ENCODE data around the gene FOSL2.

DNA sequence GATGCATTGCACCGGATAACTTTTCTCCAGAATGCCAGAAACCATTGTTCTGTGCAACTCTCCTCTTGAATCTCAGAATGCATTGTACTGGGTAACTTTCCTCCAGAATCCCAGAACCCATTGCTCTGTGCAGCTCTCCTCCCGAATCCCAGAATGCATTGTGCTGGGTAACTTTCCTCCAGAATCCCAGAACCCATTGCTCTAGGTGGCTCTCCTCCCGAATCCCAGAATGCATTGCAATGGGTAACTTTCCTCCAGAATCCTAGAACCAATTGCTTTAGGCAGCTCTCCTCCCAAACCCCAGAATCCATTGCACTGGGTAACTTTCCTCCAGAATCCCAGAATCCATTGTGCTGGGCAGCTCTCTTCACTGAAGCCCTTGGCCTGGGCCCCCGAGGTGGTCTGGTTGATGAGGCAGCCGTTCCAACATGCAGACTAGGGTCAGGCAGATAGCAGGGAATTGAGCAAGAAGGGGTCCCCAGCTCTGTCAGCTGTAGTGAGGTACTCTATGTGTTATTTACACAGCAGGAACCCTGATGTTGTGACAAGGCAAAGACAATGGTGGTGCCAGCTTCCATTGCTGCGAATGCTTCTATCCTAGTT lies 9.4 kb downstream of the FOSL2 start:
- TF ChIP-seq ZNF384 (IDR thresholded peaks at IDR 0.05) = no peak
- TF ChIP-seq FOXM1 (IDR thresholded peaks at IDR 0.05; ENCODE audit: borderline replicate concordance) = no peak
- TF ChIP-seq SP1 (IDR thresholded peaks at IDR 0.05) = no peak
- no peak for TF ChIP-seq TARDBP (IDR thresholded peaks at IDR 0.05)
- TF ChIP-seq FOXA1 (IDR thresholded peaks at IDR 0.05) = no peak
- no peak for TF ChIP-seq BHLHE40 (IDR thresholded peaks at IDR 0.05; ENCODE audit: borderline replicate concordance)
- TF ChIP-seq ELF4 (IDR thresholded peaks at IDR 0.05) = no peak
- no peak for TF ChIP-seq L3MBTL2 (conservative IDR thresholded peaks at IDR 0.05)
- no peak for TF ChIP-seq SUZ12 (IDR thresholded peaks at IDR 0.05)
- TF ChIP-seq FOXK2 (IDR thresholded peaks at IDR 0.05) = no peak
- TF ChIP-seq, protein P1, sequence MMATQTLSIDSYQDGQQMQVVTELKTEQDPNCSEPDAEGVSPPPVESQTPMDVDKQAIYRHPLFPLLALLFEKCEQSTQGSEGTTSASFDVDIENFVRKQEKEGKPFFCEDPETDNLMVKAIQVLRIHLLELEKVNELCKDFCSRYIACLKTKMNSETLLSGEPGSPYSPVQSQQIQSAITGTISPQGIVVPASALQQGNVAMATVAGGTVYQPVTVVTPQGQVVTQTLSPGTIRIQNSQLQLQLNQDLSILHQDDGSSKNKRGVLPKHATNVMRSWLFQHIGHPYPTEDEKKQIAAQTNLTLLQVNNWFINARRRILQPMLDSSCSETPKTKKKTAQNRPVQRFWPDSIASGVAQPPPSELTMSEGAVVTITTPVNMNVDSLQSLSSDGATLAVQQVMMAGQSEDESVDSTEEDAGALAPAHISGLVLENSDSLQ (IDR thresholded peaks at IDR 0.05) = no peak
- TF ChIP-seq HDGF (IDR thresholded peaks at IDR 0.05; ENCODE audit: borderline replicate concordance) = no peak
- TF ChIP-seq NFRKB (IDR thresholded peaks at IDR 0.05) = no peak
